Left ventricle myocardium inferior (tissue), 1 donor: ENCODE results near the gene RPL10A. TPM values are rescaled to one million over a fixed set of nuclear protein-coding genes. Genes with fewer than 3 reads are reported as not detected.

Experiments used
- DNase-seq: peaks from one replicate; pipeline ENCODE4 v3.0.0-alpha.2; 2020
- H3K27ac ChIP-seq: fragments of 200-600 bp; replicated peaks from 2 replicates; pipeline ENCODE4 v1.8.0; 2021
- H3K27me3 ChIP-seq: fragments of 200-600 bp; 2 replicates; pipeline ENCODE4 v1.8.0; 2021; ENCODE audit warnings: low read depth
- H3K36me3 ChIP-seq: fragments of 200-600 bp; 2 replicates; pipeline ENCODE4 v1.8.0; 2021
- H3K4me1 ChIP-seq: fragments of 200-600 bp; 2 replicates; pipeline ENCODE4 v1.8.0; 2021
- H3K4me3 ChIP-seq: fragments of 200-600 bp; 2 replicates; pipeline ENCODE4 v1.8.0; 2021; ENCODE audit warnings: mild to moderate bottlenecking, moderate library complexity
- H3K9me3 ChIP-seq: fragments of 200-600 bp; replicated peaks from 2 replicates; pipeline ENCODE4 v1.8.0; 2021
- CTCF ChIP-seq: fragments of 200-600 bp; IDR thresholded peaks from 2 replicates; pipeline ENCODE4 v1.8.0; 2021; ENCODE audit warnings: antibody characterized with exemption, mild to moderate bottlenecking, borderline replicate concordance
- intact Hi-C: fragments of 100-400 bp; cut with micrococcal nuclease; formaldehyde crosslinking; loops from one replicate; pipeline ENCODE4 v1.11.0; 2022
- total RNA-seq: library from RNA; stranded (reverse); fragmentation: NEBNext Ultra II Directional; extraction: Animal tissue kit (Norgen Biotek cat#: 25700); gene quantifications from one replicate; pipeline ENCODE4 v1.2.1, GENCODE V29; 2021
- donor health status: DM: no; HTN: yes; CAD: no; lungs with severe emphysema.

RPL10A gene
- total RNA-seq, 1 donor from 2014 or later: 552 TPM

- peak overlapping the region; percentile 54 for H3K4me3 ChIP-seq
- DNase-seq: no peak
- peak overlapping the region; percentile 87 for H3K27ac ChIP-seq
- intact Hi-C loops: no loop called here
- no peak for TF ChIP-seq CTCF
- peaks cover 97% of the 10 kb centered on the region for H3K4me1 ChIP-seq
- H3K9me3 ChIP-seq: no peaks in the 10 kb centered on the region
- no peaks in the 10 kb centered on the region for H3K27me3 ChIP-seq
- no peaks in the 10 kb centered on the region for H3K36me3 ChIP-seq
Measured at GRCh38 chr6:35490821-35491557, 22.8 kb downstream of the RPL10A start.

DNA sequence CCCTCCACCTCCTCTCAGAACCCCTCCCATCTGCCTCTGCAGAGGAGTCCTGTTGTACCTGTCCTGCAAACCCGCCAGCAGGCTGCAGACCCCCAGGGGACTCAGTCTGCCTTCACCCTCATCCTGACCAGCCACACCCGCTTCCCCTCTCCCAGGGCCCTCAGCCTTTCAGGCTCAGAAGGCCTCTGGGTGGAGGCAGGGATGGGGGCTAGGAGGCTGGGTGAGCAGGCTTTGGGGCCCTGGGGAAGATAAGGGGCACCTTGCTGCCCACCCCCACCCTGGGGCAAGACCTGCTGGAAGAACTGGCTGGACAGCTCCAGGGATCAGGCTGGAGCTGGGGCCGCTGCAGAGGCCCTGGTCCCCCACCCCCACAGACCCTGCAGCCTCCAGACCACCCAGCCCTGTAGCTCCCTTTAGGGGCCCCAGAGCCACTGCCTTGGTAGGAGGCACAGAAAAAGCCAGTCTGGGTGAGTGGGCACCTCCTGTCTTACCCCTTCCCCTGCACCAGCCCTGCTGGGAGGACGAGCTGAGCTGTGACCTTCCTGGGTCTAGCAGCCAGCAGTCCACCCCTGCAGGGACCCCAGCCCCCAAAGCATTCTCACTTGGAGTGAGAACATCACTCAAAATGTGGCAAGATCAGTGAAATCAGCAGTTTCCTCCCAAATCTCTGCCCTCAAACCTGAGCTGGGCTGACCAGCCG is 23.5 kb downstream of the RPL10A start:
- intact Hi-C loops: no loop called here
- Histone ChIP-seq H3K36me3 (no peaks in the 10 kb centered on the region), H3K4me1 (peaks cover 97% of the 10 kb centered on the region), H3K27ac (peak overlapping the region; percentile 87), H3K4me3 (no peak overlapping the region), H3K9me3 (no peaks in the 10 kb centered on the region), H3K27me3 (no peaks in the 10 kb centered on the region)
- TF ChIP-seq CTCF: no peak
- DNase-seq: no peak

DNA sequence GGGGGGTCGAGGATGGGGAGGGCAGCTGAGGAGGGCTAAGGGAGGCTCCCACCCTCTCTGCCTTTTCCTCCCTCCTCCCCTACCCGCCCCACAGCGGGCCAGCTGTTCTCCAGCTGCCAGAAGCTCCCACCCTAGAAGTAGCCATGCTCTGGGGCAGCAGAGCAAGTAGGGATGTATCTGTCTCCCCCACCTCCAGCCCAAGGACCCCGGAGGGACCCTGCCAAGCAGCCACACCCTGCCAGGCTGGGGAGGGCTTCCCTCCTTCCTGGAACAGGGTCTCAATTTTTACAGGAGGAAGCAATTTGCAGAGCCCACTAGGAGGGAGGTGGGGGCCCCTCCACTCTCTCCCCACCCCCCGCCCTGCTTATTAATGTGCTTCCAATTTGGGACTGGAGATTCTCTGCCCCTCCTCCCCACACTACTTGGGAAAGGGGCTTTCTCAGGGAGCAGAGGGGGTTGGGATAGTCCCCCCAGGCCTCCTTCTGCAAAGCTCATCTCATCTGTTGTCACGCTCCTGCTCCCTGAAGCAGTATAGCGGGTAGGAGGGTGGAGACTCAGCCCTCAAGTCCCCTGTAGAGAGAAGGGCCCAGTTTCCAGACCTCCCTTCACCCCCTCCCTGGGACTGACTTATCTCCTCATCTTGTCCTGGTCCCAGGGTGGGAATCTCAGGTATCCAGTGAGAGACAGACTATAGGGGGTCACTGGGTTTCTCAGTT is 24.2 kb downstream of the RPL10A start:
- peaks cover 94% of the 10 kb centered on the region for H3K4me1 ChIP-seq
- intact Hi-C loops: no loop called here
- no peak overlapping the region for H3K4me3 ChIP-seq

DNA sequence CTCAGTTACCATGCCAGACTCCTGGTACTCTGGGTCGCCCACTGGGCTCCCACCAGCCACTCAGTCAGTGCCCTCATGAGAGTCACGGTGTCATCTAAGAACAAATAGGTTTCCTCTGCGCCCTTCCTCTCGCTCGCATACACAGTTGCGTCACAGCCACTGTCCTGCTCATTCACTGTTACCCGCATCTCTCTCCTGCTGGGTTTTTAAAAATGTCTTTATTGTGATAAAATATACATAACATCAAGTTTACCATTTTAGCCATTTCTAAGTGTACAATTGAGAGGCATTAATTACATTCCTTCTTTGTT is 24.7 kb downstream of the RPL10A start:
- H3K9me3 ChIP-seq: no peaks in the 10 kb centered on the region
- no peak overlapping the region for H3K4me3 ChIP-seq
- peaks cover 2% of the 10 kb centered on the region for H3K27me3 ChIP-seq
- no peaks in the 10 kb centered on the region for H3K36me3 ChIP-seq
- peaks cover 94% of the 10 kb centered on the region for H3K4me1 ChIP-seq
- TF ChIP-seq CTCF: no peak
- peak; percentile 5 for DNase-seq
- intact Hi-C loops: no loop called here
- H3K27ac ChIP-seq: peak overlapping the region; percentile 87

More for the DNA sequence above, 24.2 kb downstream of the RPL10A start:
- peak overlapping the region; percentile 87 for H3K27ac ChIP-seq
- no peaks in the 10 kb centered on the region for H3K36me3 ChIP-seq
- no peaks in the 10 kb centered on the region for H3K27me3 ChIP-seq
- no peaks in the 10 kb centered on the region for H3K9me3 ChIP-seq
- peak; percentile 18 for DNase-seq
- no peak for TF ChIP-seq CTCF

GRCh38 chr6:35493307-35493983 is 25.2 kb downstream of the RPL10A start:
- intact Hi-C loops: no loop called here
- peak overlapping the region; percentile 46 for H3K27ac ChIP-seq
- no peaks in the 10 kb centered on the region for H3K9me3 ChIP-seq
- peaks cover 7% of the 10 kb centered on the region for H3K27me3 ChIP-seq
- no peak for TF ChIP-seq CTCF
- H3K36me3 ChIP-seq: no peaks in the 10 kb centered on the region
- H3K4me3 ChIP-seq: peak overlapping the region; percentile 85
- H3K4me1 ChIP-seq: peaks cover 94% of the 10 kb centered on the region
- DNase-seq: peak; percentile 16
